Activated CD4-positive, alpha-beta T cell treated with anti-CD3 and anti-CD28 coated beads, Interleukin-2, amount 10 ng/mL, durations not matched to agents 7 days and 5 days (primary cell): ENCODE data around the gene CBY1. TPM values are rescaled to one million over a fixed set of nuclear protein-coding genes. Genes with fewer than 3 reads are reported as not detected.

Experiments
- CTCF ChIA-PET: fragments of 350-600 bp; sonication (Branson Sonifier 250); formaldehyde crosslinking; loops from one replicate; lab custom pipeline; 2021; ENCODE audit warnings: antibody characterized with exemption; lab: Charles Lee
- POLR2A ChIA-PET: fragments of 350-600 bp; sonication (Branson Sonifier 250); formaldehyde crosslinking; loops from one replicate; lab custom pipeline; 2021; ENCODE audit warnings: antibody characterized with exemption; lab: Charles Lee
- DNase-seq: peaks from one replicate; pipeline ENCODE4 v3.0.0-alpha.2; 2020
- H3K27ac Mint-ChIP-seq: one replicate; pipeline ENCODE4 v1.8.0; 2021; ENCODE audit warnings: mild to moderate bottlenecking, moderate library complexity, mixed read lengths
- H3K27me3 Mint-ChIP-seq: one replicate; pipeline ENCODE4 v1.8.0; 2021; ENCODE audit warnings: mixed read lengths
- H3K36me3 Mint-ChIP-seq: one replicate; pipeline ENCODE4 v1.8.0; 2021; ENCODE audit warnings: low read depth, mixed read lengths
- H3K4me1 Mint-ChIP-seq: one replicate; pipeline ENCODE4 v1.8.0; 2021; ENCODE audit warnings: mixed read lengths
- H3K4me3 Mint-ChIP-seq: one replicate; pipeline ENCODE4 v1.8.0; 2021; ENCODE audit warnings: mild to moderate bottlenecking, moderate library complexity, mixed read lengths
- H3K9me3 Mint-ChIP-seq: one replicate; pipeline ENCODE4 v1.8.0; 2021; ENCODE audit warnings: mixed read lengths
- total RNA-seq, 2 experiments: library from RNA; stranded (reverse); gene quantifications; one replicate each; pipeline ENCODE4 v1.2.3, GENCODE V29; 2021

Gene CBY1
- total RNA-seq, 2 experiments from 2014 or later, result 10.2 to 11.0 TPM

- DNase-seq, result no peak
- peaks cover 42% of the 10 kb centered on the region for H3K36me3 Mint-ChIP-seq
- peaks cover 17% of the 10 kb centered on the region for H3K4me1 Mint-ChIP-seq
- H3K9me3 Mint-ChIP-seq, result no peaks in the 10 kb centered on the region
- no peak overlapping the region for H3K4me3 Mint-ChIP-seq
- ChIA-PET POLR2A (no interaction called here), CTCF (interaction anchor here (1.0 to 1.2 kb wide), 2 partner anchors 9 to 15 kb away, joined by 3 to 5 read pairs; no protein-coding TSS in a partner anchor)
- no peak overlapping the region for H3K27ac Mint-ChIP-seq
- no peaks in the 10 kb centered on the region for H3K27me3 Mint-ChIP-seq
Observed at GRCh38 chr22:38718414-38718813, 62.0 kb downstream of the CBY1 start.

DNA sequence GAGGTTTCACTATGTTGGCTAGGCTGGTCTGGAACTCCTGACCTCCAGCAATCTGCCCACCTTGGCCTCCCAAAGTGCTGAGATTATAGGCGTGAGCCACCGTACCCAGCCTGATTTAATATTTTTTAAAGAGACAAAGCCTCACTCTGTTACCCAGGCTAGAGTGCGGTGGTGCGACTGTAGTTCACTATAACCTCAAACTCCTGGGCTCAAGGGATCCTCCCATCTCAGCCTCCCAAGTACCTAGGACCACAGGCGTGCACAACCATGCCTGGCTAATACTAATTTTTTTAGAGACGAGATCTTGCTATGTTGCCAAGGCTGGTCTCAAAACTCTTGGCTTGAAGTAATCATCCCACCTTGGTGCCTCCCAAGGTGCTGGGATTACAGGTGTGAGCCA is 62.8 kb downstream of the CBY1 start:
- no peak overlapping the region for H3K27ac Mint-ChIP-seq
- H3K27me3 Mint-ChIP-seq, result no peaks in the 10 kb centered on the region
- no peaks in the 10 kb centered on the region for H3K9me3 Mint-ChIP-seq
- H3K36me3 Mint-ChIP-seq, result peaks cover 50% of the 10 kb centered on the region
- peaks cover 12% of the 10 kb centered on the region for H3K4me1 Mint-ChIP-seq
- CTCF ChIA-PET, result interaction anchor here (0.6 kb wide), 1 partner anchor 1984 kb away, joined by 3 read pairs; no protein-coding TSS in a partner anchor
- POLR2A ChIA-PET, result no interaction called here
- DNase-seq, result no peak
- no peak overlapping the region for H3K4me3 Mint-ChIP-seq

DNA sequence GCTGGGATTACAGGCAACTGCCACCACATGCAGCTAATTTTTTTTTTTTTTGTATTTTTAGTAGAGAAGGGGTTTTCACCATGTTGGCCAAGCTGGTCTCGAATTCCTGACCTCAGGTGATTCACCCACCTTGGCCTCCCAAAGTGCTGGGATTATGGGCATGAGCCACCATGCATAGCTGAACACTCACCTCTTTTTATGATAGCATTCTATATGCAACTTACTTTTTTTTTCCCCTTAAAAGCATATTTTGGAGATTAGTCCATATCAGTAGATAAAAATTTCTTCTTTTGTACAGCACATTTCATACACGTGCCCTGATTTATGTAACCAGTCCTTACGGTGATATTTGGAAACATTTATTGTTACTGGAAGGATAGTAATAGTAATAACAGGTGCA is 63.9 kb downstream of the CBY1 start:
- Mint-ChIP-seq H3K4me3 (no peak overlapping the region), H3K36me3 (peaks cover 57% of the 10 kb centered on the region), H3K27ac (no peak overlapping the region), H3K4me1 (peaks cover 7% of the 10 kb centered on the region), H3K27me3 (no peaks in the 10 kb centered on the region), H3K9me3 (no peaks in the 10 kb centered on the region)
- ChIA-PET CTCF (interaction anchor here (0.8 to 1.0 kb wide), 2 partner anchors 13 to 14 kb away, joined by 4 read pairs; no protein-coding TSS in a partner anchor), POLR2A (no interaction called here)
- DNase-seq, result no peak

- DNase-seq, result no peak
- no peaks in the 10 kb centered on the region for H3K9me3 Mint-ChIP-seq
- peaks cover 61% of the 10 kb centered on the region for H3K36me3 Mint-ChIP-seq
- no peaks in the 10 kb centered on the region for H3K27me3 Mint-ChIP-seq
- ChIA-PET POLR2A (no interaction called here), CTCF (interaction anchor here (1.2 kb wide), 2 partner anchors 12 to 13 kb away, joined by 4 to 5 read pairs; no protein-coding TSS in a partner anchor)
- H3K4me1 Mint-ChIP-seq, result peaks cover 6% of the 10 kb centered on the region
- no peak overlapping the region for H3K4me3 Mint-ChIP-seq
- H3K27ac Mint-ChIP-seq, result no peak overlapping the region
Observed at GRCh38 chr22:38721551-38721950, 65.1 kb downstream of the CBY1 start.

Other genes with a start within 250 kb of the CBY1 start
- gene KCNJ4, start 201.4 kb upstream of the CBY1 start, total RNA-seq, result not detected
- gene KDELR3, start 188.5 kb upstream of the CBY1 start, total RNA-seq, result under 1 TPM; 0.17 to 0.23 TPM
- gene DDX17, start 150.3 kb upstream of the CBY1 start, total RNA-seq, result 100 to 1,000 TPM; 468 to 521 TPM
- gene DMC1, start 86.5 kb upstream of the CBY1 start, total RNA-seq, result 10 to 100 TPM; 12.3 to 12.5 TPM
- under 1 TPM in 1 of 2 experiments, not detected in 1; 0.02 TPM for gene FAM227A, start 246 bp upstream of the CBY1 start, total RNA-seq
- 10 to 100 TPM; 83.0 to 88.9 TPM for gene TOMM22, start 25.3 kb downstream of the CBY1 start, total RNA-seq
- gene JOSD1, start 44.3 kb downstream of the CBY1 start, total RNA-seq, result 10 to 100 TPM; 56.4 to 61.8 TPM
- 10 to 100 TPM; 68.5 to 77.1 TPM for gene GTPBP1, start 49.3 kb downstream of the CBY1 start, total RNA-seq
- gene SUN2, start 99.4 kb downstream of the CBY1 start, total RNA-seq, result 100 to 1,000 TPM; 582 to 702 TPM
- 10 to 100 TPM in 1 of 2 experiments, 1 to 10 TPM in 1; 7.9 to 10.2 TPM for gene DNAL4, start 137.5 kb downstream of the CBY1 start, total RNA-seq
- 1 to 10 TPM; 1.1 to 1.2 TPM for gene NPTXR, start 187.4 kb downstream of the CBY1 start, total RNA-seq
- 10 to 100 TPM; 56.0 to 60.5 TPM for gene CBX6, start 215.6 kb downstream of the CBY1 start, total RNA-seq